Suprapubic skin (tissue), 4 donors: ENCODE measurements around the gene PRCC. TPM values are rescaled to one million over a fixed set of nuclear protein-coding genes. Genes with fewer than 3 reads are reported as not detected.
A peak's percentile ranks its signal among the peaks of the same experiment; 100 is the strongest.

Experiments
- DNase-seq, 2 donors: peaks; one replicate each; pipeline ENCODE4 v3.0.0-alpha.2; 2019; ENCODE audit warnings: low spot score in 2 of 2
- H3K27ac ChIP-seq: fragments of 200-600 bp; sonication (generic); one replicate; pipeline ENCODE4 v1.5.1; 2019
- H3K27me3 ChIP-seq: fragments of 200-600 bp; sonication (generic); one replicate; pipeline ENCODE4 v1.5.1; 2019
- H3K36me3 ChIP-seq: fragments of 200-600 bp; sonication (generic); one replicate; pipeline ENCODE4 v1.5.1; 2019
- H3K4me1 ChIP-seq: fragments of 200-600 bp; sonication (generic); one replicate; pipeline ENCODE4 v1.5.1; 2019
- H3K4me3 ChIP-seq: fragments of 200-600 bp; sonication (generic); one replicate; pipeline ENCODE4 v1.5.1; 2019; ENCODE audit warnings: mild to moderate bottlenecking
- H3K9me3 ChIP-seq: fragments of 200-600 bp; sonication (generic); one replicate; pipeline ENCODE4 v1.5.1; 2019
- CTCF ChIP-seq, 2 donors: fragments of 200-600 bp in 1 of 2; fragments of 450-650 bp in 1 of 2; sonication (generic) in 1 of 2; IDR thresholded peaks; one replicate each; pipeline ENCODE4 v1.5.1; 2016 to 2019; ENCODE audit warnings: antibody characterized with exemption in 2 of 2, mild to moderate bottlenecking in 1 of 2, moderate library complexity in 1 of 2
- EP300 ChIP-seq: sonication (generic); formaldehyde crosslinking; IDR thresholded peaks from one replicate; pipeline ENCODE4 v1.6.1; 2017; ENCODE audit warnings: antibody characterized with exemption
- POLR2A ChIP-seq, 2 donors: fragments of 450-650 bp; IDR thresholded peaks; one replicate each; pipeline ENCODE4 v1.6.1; 2017; ENCODE audit warnings: antibody characterized with exemption in 2 of 2, mild to moderate bottlenecking in 2 of 2, moderate library complexity in 2 of 2
- POLR2AphosphoS5 ChIP-seq, 3 donors: sonication (generic); formaldehyde crosslinking; IDR thresholded peaks; one replicate each; pipeline ENCODE4 v1.6.1; 2017; ENCODE audit warnings: antibody characterized with exemption in 3 of 3
- WGBS: methylation state at CpG from one replicate; pipeline ENCODE4 v1.1.5; 2018; 5-methylcytosine and 5-hydroxymethylcytosine counted together
- total RNA-seq, 4 donors: library from RNA; depleted of rRNA; stranded (reverse); fragments of >200 nt; gene quantifications; one replicate each; pipeline ENCODE4 v1.1.0, GENCODE V29; 2016

The PRCC gene
- total RNA-seq, 4 donors from 2014 or later: 39.1 to 50.1 (median 43.3) TPM

GRCh38 chr1:156807627-156808026, 40.3 kb downstream of the PRCC start:
- TF ChIP-seq EP300: no peak
- 92% methylated on average over 2 of the region's 2 CpGs for WGBS
- H3K9me3 ChIP-seq: no peaks in the 10 kb centered on the region
- peak in 1 of 2 donors; percentile 24 for DNase-seq
- H3K4me1 ChIP-seq: peaks cover 26% of the 10 kb centered on the region
- H3K36me3 ChIP-seq: no peaks in the 10 kb centered on the region
- H3K27ac ChIP-seq: no peak overlapping the region
- H3K4me3 ChIP-seq: no peak overlapping the region
- no peaks in the 10 kb centered on the region for H3K27me3 ChIP-seq

DNA sequence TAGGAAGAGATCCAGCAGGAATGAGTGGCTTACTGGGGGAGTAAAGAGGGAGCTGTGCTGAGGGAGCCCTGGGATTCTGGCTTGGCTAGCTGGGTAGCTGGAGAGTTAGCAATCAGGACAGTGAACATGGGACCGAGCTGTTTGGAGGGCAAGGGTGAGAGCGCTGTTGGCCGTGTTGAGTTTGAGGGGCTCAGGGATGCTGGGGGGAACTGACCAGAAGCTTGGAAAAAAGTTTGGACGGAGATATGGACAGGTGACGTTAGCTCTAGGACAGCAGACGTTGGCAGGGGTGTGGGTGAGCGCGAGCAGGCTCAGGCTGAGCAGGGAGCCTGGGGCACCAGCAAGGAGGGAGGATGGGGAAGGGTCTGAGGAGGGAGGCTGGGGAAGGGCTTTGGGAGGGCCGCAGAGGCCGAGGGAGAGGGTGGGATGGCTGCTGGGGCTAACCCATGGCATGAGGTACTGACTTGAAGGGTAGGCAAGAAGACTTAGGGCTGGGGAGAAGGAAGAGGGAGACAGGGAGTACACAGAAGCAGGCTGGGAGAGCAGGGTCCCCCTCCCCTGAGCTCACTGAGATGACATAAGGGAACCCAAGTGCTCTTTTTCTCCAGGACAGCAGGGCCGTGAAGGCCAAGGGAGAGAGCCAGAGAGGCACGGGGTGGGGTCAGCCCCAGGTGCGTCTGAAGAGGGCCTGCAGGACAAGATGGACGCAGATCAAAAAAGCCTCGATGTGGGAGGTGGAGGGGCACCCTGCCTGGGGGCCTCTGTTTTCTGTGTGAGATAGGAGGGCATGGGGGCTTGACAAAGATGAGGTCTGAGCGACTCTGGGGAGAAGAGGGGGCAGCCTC, 41.1 kb downstream of the PRCC start:
- Histone ChIP-seq H3K27ac (no peak overlapping the region), H3K4me3 (no peak overlapping the region), H3K36me3 (no peaks in the 10 kb centered on the region), H3K9me3 (no peaks in the 10 kb centered on the region), H3K4me1 (peaks cover 28% of the 10 kb centered on the region), H3K27me3 (no peaks in the 10 kb centered on the region)
- DNase-seq: no peak
- TF ChIP-seq EP300: no peak
- no peak for TF ChIP-seq POLR2A (IDR thresholded peaks at IDR 0.05)
- no peak for TF ChIP-seq CTCF (IDR thresholded peaks at IDR 0.05)
- 91% methylated on average over 16 of the region's 16 CpGs for WGBS

DNA sequence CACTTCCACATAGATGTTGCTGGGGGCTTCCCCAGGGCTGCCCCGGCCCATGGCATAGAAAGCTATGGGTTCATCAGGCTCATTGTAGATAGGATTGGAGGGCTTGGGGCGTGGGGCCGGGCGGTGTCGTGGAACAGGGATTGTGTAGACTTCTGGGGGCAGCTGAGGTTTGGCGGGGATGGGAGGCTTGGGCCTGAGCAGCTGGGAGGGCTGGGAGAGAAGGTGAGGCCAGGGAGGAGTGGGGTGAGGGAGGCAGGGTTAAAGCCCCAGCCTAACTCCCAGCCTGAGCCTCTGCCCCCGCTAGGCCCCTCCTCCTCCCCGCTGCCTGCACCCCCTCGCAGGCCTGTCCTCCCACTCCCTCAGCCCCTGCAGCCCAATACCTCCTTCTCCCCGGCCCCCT, 41.9 kb downstream of the PRCC start:
- DNase-seq: no peak
- WGBS: 96% methylated on average over 10 of the region's 10 CpGs

DNA sequence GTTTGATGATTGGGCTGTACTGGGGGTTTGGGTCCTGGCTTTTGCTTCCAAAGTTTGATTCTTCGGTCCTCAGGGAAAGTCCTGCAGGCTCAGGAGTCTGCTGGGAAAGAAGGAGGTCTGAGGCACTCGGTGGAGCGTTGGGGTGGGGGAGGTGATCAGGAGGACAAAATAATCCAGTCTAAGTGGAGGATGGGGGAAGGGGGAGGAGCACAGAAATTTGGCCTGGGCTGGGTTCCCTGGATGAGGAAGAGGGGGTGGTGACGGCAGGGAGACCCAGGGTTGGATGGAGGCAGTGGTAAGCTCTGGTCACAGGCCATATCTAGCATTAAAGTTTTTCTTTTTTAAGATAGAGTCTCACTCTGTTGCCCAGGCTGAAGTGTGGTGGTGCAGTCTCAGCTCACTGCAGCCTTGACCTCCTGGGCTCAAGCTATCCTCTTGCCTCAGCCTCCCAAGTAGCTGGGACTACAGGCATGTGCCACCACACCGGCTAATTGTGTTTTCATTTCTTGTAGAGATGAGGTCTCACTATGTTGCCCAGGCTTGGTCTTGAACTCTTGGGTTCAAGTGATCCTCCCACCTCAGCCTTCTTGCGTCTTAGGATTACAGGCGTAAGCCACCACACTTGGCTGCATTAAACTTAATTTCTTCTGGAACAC, 42.5 kb downstream of the PRCC start:
- Histone ChIP-seq H3K4me1 (peaks cover 33% of the 10 kb centered on the region), H3K27me3 (no peaks in the 10 kb centered on the region), H3K27ac (no peak overlapping the region), H3K36me3 (no peaks in the 10 kb centered on the region), H3K9me3 (no peaks in the 10 kb centered on the region), H3K4me3 (no peak overlapping the region)
- 96% methylated on average over 7 of the region's 7 CpGs for WGBS
- DNase-seq: peak in 1 of 2 donors; percentile 9
- no peak for TF ChIP-seq POLR2A (IDR thresholded peaks at IDR 0.05)
- TF ChIP-seq CTCF (IDR thresholded peaks at IDR 0.05): no peak
- no peak for TF ChIP-seq EP300
- TF ChIP-seq POLR2AphosphoS5 (IDR thresholded peaks at IDR 0.05): no peak

More for the DNA sequence above, 41.9 kb downstream of the PRCC start:
- no peaks in the 10 kb centered on the region for H3K27me3 ChIP-seq
- H3K4me1 ChIP-seq: peaks cover 35% of the 10 kb centered on the region
- no peak overlapping the region for H3K27ac ChIP-seq
- TF ChIP-seq CTCF (IDR thresholded peaks at IDR 0.05) (no peak), POLR2AphosphoS5 (IDR thresholded peaks at IDR 0.05) (no peak), EP300 (no peak), POLR2A (IDR thresholded peaks at IDR 0.05) (no peak)
- H3K4me3 ChIP-seq: no peak overlapping the region
- H3K9me3 ChIP-seq: no peaks in the 10 kb centered on the region
- H3K36me3 ChIP-seq: no peaks in the 10 kb centered on the region

- Histone ChIP-seq H3K36me3 (no peaks in the 10 kb centered on the region), H3K4me1 (peaks cover 23% of the 10 kb centered on the region), H3K4me3 (no peak overlapping the region), H3K27ac (no peak overlapping the region), H3K9me3 (no peaks in the 10 kb centered on the region), H3K27me3 (no peaks in the 10 kb centered on the region)
- TF ChIP-seq POLR2A (IDR thresholded peaks at IDR 0.05): no peak
- TF ChIP-seq EP300: no peak
- no peak for TF ChIP-seq POLR2AphosphoS5 (IDR thresholded peaks at IDR 0.05)
- no peak for TF ChIP-seq CTCF (IDR thresholded peaks at IDR 0.05)
- DNase-seq: no peak
- WGBS: 58% methylated on average over 4 of the region's 4 CpGs
These were observed 43.8 kb downstream of the PRCC start for GRCh38 chr1:156811168-156811567.
